H1 (cell line): ENCODE measurements around the gene SESN3. TPM values are rescaled to one million over a fixed set of nuclear protein-coding genes. Genes with fewer than 3 reads are reported as not detected.

Source experiments
- CBX5 ChIP-seq: fragments of 300-800, 300-1000 bp; sonication (generic); IDR thresholded peaks from 2 replicates; pipeline ENCODE4 v1.7.1; 2016; ENCODE audit warnings: antibody characterized with exemption, low read length, low read depth
- EZH2 ChIP-seq: fragments of 200-600 bp; sonication (generic); IDR thresholded peaks from 2 replicates; pipeline ENCODE4 v1.7.1; 2012; ENCODE audit warnings: low read depth, mild to moderate bottlenecking, moderate library complexity, low read length, inconsistent platforms; ENCODE audit not compliant: severe bottlenecking
- POLR2AphosphoS5 ChIP-seq: IDR thresholded peaks from 2 replicates; pipeline ENCODE4 v1.6.1; 2011; ENCODE audit warnings: low read depth, low read length
- POU5F1 ChIP-seq: IDR thresholded peaks from 2 replicates; pipeline ENCODE4 v1.6.1; 2011; ENCODE audit warnings: low read depth, mild to moderate bottlenecking, low read length, moderate library complexity
- SAP30 ChIP-seq: fragments of 300-600 bp; sonication (generic); IDR thresholded peaks from 2 replicates; pipeline ENCODE4 v1.7.1; 2012; ENCODE audit warnings: low read length, moderate library complexity, mild to moderate bottlenecking, inconsistent platforms; ENCODE audit not compliant: insufficient read depth, insufficient replicate concordance
- TCF12 ChIP-seq: IDR thresholded peaks from 2 replicates; pipeline ENCODE4 v1.6.1; 2011; ENCODE audit warnings: low read depth, mild to moderate bottlenecking, low read length
- polyA plus RNA-seq, 7 experiments: library from polyadenylated mRNA; depleted of rRNA in 3 of 7; stranded (reverse) in 5 of 7; unstranded in 2 of 7; fragments of >200 nt in 5 of 7; fragments of 200-250 nt in 2 of 7; gene quantifications; 1 replicate in 5 of 7; 2 replicates in 1 of 7; 4 replicates in 1 of 7; pipeline versions ENCODE4 v1.2.1 to v1.2.3, GENCODE V29; 2011 to 2013; ENCODE audit warnings: missing spikeins in 2 of 7, mixed read lengths in 2 of 7
- total RNA-seq: library from RNA; stranded (reverse); fragmentation: NEBNext Ultra II Directional; extraction: Animal tissue kit (Norgen Biotek cat#: 25700); gene quantifications from 2 replicates; pipeline ENCODE4 v1.2.1, GENCODE V29; 2021
- TF ChIP-seq, protein P1 (sequence below): fragments of 300-600 bp; sonication (generic); IDR thresholded peaks from 2 replicates; pipeline ENCODE4 v1.7.1; 2012; ENCODE audit warnings: low read length, moderate library complexity, mild to moderate bottlenecking, inconsistent platforms; ENCODE audit not compliant: insufficient replicate concordance
- TF ChIP-seq, protein P2 (sequence below), 3 experiments: IDR thresholded peaks; 1 replicate in 2 of 3; 2 replicates in 1 of 3; pipeline versions ENCODE4 v1.5.1 to v1.6.1; 2011; ENCODE audit warnings: low read length in 3 of 3, mild to moderate bottlenecking in 3 of 3, inconsistent platforms in 2 of 3, low read depth in 1 of 3, moderate library complexity in 1 of 3; ENCODE audit not compliant: insufficient read depth in 1 of 3; ENCODE audit errors: control extremely low read depth in 1 of 3

SESN3 gene
- total and polyA plus RNA-seq, 2 of the 8 experiments (the other 6 are each of a cell fraction or from before 2014, with no cell fraction given), result 10.2 to 31.1 TPM

DNA sequence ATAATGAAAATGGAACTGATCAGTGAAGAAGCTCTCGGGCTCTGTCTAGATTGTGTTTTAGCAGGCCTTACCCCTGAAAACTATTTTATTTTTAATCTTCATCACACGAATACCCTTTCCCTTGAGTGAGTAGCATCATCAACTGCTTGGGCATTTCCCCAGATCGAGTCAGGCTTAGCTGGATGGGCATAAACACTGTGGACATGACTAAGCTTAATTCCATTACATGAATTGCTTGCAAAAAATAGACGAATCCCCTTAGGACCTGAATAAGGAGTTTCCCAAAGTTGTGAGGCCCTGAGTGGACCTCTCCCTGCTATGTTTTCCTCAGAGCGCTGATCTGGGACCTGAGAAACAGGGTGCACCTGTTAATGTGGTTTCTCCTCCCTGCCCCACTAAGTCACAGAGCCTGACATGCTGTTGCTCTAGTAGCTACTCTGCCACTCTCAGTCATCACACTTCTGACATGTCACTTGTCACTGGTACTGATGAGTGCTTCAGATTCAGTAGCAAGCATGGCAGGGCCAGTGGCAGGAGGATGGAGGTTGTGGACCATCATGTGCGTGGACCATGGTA lies 87.8 kb downstream of the SESN3 start (continued):
- TF ChIP-seq, protein P1, sequence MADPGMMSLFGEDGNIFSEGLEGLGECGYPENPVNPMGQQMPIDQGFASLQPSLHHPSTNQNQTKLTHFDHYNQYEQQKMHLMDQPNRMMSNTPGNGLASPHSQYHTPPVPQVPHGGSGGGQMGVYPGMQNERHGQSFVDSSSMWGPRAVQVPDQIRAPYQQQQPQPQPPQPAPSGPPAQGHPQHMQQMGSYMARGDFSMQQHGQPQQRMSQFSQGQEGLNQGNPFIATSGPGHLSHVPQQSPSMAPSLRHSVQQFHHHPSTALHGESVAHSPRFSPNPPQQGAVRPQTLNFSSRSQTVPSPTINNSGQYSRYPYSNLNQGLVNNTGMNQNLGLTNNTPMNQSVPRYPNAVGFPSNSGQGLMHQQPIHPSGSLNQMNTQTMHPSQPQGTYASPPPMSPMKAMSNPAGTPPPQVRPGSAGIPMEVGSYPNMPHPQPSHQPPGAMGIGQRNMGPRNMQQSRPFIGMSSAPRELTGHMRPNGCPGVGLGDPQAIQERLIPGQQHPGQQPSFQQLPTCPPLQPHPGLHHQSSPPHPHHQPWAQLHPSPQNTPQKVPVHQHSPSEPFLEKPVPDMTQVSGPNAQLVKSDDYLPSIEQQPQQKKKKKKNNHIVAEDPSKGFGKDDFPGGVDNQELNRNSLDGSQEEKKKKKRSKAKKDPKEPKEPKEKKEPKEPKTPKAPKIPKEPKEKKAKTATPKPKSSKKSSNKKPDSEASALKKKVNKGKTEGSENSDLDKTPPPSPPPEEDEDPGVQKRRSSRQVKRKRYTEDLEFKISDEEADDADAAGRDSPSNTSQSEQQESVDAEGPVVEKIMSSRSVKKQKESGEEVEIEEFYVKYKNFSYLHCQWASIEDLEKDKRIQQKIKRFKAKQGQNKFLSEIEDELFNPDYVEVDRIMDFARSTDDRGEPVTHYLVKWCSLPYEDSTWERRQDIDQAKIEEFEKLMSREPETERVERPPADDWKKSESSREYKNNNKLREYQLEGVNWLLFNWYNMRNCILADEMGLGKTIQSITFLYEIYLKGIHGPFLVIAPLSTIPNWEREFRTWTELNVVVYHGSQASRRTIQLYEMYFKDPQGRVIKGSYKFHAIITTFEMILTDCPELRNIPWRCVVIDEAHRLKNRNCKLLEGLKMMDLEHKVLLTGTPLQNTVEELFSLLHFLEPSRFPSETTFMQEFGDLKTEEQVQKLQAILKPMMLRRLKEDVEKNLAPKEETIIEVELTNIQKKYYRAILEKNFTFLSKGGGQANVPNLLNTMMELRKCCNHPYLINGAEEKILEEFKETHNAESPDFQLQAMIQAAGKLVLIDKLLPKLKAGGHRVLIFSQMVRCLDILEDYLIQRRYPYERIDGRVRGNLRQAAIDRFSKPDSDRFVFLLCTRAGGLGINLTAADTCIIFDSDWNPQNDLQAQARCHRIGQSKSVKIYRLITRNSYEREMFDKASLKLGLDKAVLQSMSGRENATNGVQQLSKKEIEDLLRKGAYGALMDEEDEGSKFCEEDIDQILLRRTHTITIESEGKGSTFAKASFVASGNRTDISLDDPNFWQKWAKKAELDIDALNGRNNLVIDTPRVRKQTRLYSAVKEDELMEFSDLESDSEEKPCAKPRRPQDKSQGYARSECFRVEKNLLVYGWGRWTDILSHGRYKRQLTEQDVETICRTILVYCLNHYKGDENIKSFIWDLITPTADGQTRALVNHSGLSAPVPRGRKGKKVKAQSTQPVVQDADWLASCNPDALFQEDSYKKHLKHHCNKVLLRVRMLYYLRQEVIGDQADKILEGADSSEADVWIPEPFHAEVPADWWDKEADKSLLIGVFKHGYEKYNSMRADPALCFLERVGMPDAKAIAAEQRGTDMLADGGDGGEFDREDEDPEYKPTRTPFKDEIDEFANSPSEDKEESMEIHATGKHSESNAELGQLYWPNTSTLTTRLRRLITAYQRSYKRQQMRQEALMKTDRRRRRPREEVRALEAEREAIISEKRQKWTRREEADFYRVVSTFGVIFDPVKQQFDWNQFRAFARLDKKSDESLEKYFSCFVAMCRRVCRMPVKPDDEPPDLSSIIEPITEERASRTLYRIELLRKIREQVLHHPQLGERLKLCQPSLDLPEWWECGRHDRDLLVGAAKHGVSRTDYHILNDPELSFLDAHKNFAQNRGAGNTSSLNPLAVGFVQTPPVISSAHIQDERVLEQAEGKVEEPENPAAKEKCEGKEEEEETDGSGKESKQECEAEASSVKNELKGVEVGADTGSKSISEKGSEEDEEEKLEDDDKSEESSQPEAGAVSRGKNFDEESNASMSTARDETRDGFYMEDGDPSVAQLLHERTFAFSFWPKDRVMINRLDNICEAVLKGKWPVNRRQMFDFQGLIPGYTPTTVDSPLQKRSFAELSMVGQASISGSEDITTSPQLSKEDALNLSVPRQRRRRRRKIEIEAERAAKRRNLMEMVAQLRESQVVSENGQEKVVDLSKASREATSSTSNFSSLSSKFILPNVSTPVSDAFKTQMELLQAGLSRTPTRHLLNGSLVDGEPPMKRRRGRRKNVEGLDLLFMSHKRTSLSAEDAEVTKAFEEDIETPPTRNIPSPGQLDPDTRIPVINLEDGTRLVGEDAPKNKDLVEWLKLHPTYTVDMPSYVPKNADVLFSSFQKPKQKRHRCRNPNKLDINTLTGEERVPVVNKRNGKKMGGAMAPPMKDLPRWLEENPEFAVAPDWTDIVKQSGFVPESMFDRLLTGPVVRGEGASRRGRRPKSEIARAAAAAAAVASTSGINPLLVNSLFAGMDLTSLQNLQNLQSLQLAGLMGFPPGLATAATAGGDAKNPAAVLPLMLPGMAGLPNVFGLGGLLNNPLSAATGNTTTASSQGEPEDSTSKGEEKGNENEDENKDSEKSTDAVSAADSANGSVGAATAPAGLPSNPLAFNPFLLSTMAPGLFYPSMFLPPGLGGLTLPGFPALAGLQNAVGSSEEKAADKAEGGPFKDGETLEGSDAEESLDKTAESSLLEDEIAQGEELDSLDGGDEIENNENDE, result no peak
- TF ChIP-seq TCF12 (no peak), POLR2AphosphoS5 (no peak), EZH2 (no peak), CBX5 (no peak), POU5F1 (no peak), SAP30 (no peak)
- TF ChIP-seq, protein P2, sequence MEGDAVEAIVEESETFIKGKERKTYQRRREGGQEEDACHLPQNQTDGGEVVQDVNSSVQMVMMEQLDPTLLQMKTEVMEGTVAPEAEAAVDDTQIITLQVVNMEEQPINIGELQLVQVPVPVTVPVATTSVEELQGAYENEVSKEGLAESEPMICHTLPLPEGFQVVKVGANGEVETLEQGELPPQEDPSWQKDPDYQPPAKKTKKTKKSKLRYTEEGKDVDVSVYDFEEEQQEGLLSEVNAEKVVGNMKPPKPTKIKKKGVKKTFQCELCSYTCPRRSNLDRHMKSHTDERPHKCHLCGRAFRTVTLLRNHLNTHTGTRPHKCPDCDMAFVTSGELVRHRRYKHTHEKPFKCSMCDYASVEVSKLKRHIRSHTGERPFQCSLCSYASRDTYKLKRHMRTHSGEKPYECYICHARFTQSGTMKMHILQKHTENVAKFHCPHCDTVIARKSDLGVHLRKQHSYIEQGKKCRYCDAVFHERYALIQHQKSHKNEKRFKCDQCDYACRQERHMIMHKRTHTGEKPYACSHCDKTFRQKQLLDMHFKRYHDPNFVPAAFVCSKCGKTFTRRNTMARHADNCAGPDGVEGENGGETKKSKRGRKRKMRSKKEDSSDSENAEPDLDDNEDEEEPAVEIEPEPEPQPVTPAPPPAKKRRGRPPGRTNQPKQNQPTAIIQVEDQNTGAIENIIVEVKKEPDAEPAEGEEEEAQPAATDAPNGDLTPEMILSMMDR (IDR thresholded peaks at IDR 0.05; ENCODE audit: control extremely low read depth in 1 of 3, insufficient read depth in 1 of 3, low read depth in 1 of 3, low read length in 3 of 3), result no peak
